NCI-H146 (cell line): ENCODE data around the gene CISD3.

Experiments used
- DNase-seq: peaks from one replicate; lab custom pipeline; 2025; lab: John Stamatoyannopoulos, UW

The CISD3 gene, protein sequence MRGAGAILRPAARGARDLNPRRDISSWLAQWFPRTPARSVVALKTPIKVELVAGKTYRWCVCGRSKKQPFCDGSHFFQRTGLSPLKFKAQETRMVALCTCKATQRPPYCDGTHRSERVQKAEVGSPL

DNA sequence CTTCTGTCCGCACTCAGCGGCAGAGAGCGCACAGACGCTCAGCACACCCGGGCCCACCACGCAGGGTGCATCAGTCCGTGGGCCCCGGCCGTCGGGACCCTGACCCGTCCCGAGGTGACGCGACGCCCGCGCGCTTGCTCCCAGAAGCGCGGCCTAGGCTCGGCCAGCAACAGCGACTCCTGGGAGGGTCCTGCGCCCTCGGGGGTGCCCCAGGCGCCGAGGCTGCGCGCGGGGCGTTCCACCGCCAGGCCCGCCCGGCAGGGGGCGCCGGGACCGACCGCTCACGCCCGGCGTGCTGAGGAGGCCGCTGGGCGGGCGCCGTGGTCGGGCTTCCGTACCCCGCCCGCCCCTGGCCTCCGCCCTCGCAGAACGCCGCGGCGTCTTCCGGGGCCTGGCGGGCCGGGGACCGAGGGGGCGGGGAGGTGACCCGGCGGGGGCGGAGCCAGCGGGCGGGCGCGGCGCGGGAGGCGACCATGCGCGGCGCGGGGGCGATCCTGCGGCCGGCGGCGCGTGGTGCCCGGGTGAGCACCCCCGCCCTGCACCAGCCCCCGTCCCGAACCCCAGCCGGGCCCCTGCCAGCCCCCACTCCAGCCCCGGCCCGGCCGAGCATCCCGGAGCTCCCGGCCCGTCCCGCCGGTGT is at the start of gene CISD3:
CISD3 (plus strand) TSS at position 456 of the 640 bp plus-strand sequence; CDS start at position 474, 18 bp downstream.
- DNase-seq: peak; percentile 85

DNA sequence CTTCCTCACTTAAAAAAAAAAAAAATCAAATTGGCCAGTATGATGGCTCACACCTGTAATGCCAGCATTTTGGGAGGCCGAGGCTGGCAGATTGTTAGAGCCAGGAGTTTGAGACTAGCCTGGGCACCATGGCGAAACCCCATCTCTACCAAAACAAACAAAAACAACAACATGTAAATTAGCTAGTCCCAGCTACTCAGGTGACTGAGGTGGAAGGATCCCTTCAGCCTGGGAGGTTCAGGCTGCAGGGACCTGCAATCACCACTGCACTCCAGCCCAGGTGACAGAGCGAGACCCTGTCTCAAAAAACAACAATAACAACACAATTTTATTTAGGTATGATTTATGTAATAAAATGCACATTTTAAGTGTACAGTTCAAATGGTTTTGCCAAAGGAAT is 49.0 kb upstream of the CISD3 start:
- DNase-seq: no peak

DNA sequence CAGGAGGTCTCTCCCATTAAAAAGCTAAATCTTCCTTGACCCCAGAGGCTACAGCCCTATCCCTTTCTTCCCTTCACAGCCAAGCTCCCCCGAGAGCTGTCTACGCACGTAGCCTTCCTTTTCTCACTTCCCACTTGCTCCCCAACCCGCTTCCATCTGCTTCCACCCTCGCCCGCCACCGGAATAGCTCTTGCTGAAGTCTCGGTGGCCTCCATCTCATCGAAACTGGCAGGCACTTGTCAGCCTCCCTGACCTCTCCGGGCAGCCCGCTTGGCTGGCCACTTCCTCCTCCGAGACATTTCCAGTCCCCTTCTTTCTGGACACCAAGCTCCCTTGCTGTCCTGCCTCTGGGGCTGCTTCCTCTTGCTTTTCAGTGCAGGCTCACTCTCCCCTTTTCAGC is 44.6 kb upstream of the CISD3 start:
- DNase-seq: no peak

DNA sequence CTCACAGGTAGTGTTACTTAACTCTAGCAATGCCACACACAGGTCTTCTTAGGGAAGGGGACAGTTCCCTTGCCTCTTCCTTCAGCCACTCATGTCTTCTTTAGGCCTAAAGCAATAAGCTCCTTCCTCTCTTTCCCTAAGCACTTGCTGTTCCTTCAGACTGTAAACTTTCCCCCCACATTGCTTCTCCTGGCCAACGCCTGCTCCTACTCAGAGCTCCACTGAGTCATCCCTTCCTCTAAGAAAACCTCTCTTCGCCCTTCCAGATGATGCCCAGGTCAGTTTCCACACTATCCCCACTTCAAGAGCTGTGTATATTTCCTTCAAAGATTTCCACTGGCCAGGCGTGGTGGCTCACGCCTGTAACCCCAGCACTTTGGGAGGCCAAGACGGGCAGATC is 42.9 kb upstream of the CISD3 start:
- DNase-seq: no peak

DNA sequence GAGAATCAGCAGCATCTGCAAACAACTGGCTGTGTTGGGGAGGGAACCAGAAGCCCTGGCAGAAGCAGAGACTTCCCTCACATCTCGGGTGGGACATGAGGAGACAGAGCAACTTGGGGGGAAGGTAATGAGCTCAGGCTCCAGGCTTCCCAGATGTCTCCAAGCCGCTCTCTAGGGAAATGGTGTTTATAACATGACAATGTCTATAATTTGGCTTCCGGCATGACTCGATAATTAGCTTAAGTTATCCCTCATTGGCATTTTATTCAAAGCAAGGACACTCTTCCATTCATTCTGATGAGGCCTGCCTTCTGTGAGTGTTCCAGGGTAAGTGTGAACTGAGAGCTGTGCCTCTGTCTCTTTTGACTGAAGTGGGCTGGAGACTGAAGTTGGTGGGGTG is 39.8 kb upstream of the CISD3 start:
- no peak for DNase-seq

DNA sequence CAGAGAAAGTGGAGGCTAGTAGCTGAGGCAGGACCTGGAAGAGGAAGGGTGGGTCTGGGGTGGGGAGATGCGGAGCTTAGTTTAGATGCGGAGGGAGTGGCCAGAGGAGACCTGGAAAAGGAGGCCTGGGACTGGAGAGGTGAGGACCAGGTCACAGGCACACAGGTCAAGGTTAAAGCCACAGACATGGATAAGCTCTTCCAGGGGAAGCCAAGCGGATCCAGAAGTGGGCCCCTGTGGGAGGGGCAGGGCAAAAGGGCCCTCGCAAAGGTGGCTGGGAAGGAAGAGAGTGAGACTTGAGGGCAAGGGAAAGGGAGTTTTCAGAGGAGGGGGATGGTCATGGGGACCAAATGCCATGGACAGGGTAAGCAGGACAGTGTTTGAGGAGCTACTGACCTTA is 39.0 kb upstream of the CISD3 start:
- no peak for DNase-seq

DNA sequence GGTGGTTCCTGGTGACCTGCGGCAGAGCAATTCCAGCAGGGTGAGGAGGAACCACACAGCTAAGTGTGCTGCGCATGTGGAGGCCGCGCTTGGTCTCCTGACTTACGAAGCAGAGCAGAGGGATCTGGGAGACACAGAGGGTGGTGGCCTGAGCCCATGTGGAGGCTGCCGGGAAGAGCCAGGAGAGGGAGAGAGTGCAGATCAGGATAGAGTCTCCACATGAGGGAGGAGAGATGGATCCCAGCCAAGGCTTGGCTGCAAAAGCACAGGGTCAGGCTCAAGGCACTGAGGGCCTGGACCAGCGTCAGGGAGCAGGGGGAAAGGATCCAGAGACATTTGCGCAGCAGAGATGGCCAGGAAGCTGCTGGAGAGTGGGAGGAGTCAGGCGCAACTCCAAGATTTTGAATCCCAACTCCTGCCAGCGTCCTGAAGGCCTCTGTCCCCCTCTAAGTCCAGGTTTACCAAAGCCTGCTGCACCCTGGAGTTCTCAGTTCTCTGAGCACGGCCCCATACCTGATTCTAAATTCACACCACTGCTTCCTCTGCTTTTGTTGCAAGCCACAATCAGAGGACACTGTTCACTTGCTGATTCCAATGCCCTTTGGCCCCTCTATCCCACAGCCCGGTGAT is 36.3 kb upstream of the CISD3 start:
- no peak for DNase-seq

DNA sequence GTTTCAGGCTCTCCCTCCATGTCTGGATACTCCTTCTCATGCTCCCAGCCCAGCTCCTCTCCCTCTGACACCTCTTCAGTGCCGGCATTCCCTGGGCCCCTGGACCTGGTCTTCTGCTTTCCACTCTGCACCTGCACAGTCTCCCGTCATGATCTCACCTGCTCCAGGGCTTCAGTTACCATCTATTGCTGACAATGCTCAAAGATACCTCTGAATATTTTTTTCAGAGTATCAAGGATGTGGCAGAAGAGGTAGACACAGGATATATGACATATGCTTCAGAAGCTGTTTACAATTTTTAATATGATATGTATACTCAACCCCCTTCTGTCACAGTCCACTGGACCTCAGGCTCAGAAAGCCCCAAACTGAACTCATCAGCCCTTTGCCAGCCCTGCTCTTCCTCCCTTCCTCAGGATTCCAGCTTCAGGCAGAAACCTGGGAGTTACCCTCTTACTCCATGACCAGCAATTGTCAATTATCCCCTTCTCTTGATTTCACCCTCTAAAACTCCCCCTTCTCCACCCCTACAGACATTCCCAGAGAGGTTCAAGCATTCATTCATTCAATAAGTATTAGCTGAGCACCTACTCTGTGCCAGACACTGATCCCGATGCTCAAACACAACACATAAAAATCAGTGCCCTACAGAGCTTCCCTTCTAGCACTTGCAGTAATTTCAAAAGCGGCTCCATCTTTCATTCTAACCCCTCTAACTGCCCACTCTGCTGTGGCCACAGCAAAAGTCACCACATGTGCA is 32.9 kb upstream of the CISD3 start:
- no peak for DNase-seq

DNA sequence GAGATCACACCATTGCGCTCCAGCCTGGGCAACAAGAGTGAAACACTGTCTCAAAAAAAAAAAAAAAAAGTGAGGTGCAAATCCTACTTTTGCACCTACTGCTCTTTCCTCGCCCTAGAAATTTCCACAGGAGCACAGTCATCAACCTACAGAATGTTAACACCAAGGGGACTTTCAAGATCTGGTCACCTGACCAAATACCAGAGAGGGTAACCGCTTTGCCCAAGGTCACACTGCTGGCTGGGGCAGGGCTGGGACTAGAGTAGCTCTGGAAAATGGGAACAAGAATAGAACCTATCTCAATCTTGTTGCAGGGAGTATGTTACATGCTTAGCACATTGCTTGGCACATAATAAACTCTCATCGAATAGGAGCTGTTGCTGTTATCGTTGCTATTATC is 31.4 kb upstream of the CISD3 start:
- DNase-seq: no peak

DNA sequence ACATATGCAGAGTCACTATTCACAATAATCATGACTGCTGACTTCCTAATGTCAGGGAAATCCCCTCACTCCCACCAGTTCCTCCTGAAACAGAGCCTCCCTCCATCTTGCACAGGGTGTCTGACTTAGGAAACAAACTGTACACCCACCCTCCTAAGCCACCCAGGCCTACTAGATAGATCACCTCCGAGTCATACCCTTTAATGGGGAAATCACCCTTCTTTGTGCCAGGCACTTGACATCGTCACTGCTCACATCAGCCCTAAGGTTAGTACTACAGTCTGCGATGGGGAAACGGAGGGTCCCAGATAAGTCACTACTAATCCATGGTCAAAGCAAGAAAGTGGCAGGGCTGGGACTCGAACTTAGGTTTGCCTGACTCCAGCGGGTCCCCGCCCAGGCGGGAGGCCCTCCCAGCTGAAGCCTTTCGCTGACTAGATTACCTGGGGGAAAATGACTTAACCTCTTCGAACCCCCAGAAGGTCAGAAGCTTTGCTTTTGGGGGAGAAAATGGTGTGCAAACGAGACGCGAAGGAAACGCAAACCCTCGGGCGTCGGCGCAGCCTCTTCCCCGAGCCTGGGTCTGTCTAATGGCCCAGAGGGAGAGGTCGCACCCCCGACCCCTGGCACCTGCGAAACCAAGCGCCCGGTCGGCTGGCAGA is 28.5 kb upstream of the CISD3 start:
- peak; percentile 64 for DNase-seq

DNA sequence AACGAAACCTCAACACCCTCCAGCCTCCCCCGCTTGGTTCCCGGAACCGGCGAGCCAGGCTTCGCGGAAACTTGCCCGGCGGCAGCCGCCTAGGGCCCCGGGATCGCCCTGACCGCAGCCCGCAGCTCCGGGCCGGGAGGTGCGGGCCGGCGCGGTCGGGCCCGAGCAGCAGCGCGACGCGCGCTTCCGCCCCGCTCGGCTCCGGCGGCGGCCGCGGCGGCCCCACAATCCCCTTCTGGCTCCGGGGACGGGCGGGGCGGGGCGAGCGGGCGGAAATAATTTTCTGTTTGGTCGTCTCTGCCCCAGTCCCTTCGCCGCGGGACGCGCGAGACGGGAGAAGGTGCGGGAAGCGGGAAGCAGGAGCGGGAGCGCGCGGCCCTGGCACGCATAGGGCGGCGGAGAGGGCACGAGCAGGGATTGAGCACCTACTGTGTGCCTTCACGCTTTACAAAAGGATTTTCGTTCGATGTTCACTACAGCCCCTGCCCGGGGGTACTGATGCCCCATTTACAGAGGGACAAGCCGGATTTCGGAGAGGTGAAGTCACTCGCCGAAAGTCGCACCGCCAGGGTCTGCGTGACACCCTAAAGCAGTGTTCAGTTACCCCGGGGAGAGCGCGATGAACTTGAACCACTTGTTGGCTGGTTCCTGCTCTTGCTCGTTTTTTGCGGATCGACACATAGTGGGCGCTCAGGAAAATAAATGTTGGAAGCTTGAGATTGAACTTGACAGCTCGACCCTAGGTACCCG is 27.8 kb upstream of the CISD3 start:
- peak; percentile 86 for DNase-seq

DNA sequence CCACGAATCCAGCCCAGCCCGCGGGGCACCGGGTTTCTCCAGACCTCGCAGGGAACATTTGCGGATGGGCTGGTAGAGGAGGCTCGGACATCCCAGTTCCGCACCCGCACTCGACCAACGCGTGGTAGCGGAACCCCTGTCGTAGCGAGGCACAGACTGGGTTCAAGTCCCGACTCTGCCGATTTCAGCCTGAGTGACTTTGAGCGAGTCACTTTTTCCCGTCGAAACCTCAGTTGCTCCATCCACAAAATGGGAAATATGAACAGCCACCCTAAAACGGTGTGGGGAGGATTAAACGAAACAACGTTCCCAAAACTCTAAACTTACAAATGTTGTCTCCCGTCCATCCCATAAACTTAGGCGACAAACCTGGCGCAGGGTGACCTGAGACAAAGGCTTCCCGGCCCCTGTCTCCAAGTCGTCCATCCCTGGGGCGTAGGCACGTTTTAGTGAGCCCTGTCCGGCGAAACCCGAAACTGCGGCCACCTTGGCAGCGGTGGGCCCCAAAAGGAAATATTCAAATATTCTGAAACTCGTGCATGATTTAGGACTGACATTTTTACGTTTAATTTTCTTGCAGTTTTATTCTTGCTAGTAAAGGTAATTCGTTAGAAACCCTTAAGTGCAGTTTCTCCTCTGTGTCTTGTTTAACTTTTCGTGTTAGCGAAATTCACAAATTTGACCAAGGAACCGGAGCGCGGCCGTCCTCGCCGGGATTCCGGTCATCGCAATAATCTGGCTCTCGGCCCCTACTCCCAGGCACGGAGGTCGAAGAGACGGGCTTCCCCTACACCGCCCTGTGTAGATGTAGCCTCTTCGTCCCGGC is 27.0 kb upstream of the CISD3 start:
- peak; percentile 30 for DNase-seq

DNA sequence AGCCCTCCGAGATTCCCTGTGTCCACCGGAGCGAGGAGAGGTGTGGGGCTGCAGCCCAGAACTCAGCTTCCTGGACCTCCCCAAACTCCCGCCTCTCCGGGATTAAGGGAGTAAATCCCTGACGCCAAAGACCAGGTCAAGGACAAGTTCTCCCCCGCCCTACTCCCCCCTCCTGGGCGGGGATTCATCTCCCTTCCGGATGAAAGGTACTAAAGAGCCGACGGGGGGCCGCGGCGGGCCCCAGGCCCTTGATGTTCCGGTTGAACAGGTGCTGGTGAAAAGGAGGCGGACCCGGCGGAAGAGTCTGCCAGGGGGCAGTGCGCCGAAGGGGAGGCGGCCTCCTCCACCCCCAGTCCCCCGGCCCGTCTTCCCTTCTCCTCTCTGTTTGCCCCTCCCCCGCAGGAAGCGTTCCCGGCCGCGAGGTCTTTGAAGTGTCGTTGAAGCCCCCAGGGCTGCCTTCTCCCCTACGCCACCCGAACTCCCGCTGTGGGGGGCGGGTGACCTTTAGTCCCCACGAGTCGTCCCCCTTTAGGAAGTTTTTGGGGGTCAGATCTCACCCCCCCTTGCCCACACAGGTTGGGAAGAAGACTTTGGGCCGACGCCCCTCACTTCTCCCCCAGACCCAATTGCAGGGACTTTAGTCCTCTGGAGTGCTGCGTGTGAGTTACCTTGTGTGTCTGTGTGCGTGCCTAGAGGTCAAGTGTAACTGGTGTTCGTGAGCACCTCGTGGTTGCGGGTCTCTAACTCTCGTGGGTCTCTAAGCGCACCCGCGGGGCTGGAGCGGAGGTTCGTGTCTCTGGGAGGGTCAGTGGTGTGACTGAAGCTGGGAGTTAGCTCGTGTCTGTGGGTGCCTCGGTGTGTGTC is 26.2 kb upstream of the CISD3 start:
- DNase-seq: peak; percentile 99

DNA sequence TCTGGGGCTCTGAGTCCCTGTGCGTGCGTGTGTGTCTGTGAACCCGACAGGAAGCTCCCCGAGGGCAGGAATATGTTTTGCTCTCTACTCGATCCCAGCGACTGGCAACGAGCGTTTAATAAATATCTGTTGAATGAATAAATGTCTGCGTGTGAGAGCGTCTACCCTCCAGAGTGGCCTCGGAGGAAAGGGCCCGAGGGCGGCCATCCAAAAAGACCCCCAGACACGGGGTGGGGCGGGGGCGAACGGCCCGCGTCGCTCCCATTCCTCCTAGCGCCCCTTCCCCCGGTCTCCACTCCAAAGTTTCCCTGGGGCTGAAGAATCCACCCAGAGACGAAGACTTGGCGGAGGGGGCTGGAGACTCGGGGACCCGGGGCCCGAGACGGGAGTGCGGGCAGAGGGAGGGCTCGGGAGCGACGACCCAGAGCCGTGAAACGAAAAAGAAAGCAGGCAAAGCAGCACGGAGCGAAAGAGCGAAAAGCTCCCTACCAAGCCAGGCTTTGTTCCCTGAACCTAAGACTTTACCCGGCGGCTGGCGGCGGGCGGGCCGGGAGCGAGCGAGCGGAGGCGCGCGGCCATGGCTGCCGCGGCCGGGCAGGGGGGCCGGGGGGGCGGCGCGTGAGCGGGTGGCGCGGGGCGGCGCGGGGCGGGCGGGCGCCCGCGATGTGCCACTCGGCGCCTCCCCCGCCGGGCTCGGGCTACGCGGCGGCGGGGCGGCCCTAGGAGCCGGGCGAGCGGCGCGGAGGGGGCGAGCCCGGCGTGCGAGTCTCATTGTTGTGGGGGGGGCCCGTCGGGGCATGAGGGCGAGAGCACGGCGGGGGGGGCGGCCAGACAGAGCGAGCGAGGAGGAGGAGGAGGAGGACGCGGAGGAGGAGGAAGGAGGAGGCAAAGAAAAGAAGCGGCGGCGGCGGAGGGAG is 25.3 kb upstream of the CISD3 start, which contains the start of gene MLLT6:
MLLT6 (plus strand) TSS at position 668 of the 917 bp plus-strand sequence. CDS start 360 bp downstream, outside the sequence.
- peak; percentile 80 for DNase-seq

DNA sequence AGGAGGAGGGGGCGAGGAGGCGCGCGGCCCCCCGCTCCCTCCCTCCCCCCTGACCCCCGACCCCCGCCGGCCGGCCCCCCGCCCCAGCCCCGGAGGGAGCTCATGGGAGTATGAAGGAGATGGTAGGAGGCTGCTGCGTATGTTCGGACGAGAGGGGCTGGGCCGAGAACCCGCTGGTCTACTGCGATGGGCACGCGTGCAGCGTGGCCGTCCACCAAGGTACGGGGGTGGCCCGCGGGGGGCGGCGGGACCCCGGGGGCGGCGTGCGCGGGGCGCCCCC is 24.7 kb upstream of the CISD3 start:
- no peak for DNase-seq

DNA sequence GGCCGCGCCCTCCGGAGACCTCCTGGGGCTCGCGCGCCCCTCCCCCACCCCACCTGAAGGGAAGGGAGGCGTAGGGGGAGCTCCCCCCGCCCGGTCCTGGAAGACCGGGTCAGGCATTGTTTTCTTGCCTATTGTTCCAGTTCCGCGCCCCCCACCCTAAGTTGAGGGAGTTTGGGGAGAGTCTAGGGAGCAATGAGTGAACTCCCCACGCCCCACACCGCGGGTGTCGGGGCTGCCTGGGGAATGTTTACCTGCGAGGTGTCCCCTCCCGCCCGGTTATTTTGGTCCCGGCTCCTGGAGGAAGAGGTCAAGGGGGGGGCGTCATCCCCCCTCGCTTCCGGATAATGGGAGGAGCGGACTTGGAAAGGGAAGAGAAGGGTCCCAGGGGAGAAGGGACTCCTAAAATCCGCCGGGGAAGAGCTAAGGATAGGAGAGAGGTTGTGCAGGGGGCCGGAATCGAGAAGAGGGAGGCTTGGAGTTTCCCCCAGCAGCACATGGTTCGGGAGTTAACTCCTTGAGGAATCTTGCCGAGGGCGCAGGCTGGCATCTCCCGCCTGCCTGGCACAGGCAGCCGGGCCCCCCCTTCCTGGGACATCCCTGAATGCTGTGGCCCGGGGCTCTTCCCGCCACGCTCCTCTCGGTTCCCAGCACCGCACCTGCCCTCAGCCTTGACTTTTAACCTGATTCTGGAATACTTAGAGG is 24.2 kb upstream of the CISD3 start:
- DNase-seq: peak; percentile 63

DNA sequence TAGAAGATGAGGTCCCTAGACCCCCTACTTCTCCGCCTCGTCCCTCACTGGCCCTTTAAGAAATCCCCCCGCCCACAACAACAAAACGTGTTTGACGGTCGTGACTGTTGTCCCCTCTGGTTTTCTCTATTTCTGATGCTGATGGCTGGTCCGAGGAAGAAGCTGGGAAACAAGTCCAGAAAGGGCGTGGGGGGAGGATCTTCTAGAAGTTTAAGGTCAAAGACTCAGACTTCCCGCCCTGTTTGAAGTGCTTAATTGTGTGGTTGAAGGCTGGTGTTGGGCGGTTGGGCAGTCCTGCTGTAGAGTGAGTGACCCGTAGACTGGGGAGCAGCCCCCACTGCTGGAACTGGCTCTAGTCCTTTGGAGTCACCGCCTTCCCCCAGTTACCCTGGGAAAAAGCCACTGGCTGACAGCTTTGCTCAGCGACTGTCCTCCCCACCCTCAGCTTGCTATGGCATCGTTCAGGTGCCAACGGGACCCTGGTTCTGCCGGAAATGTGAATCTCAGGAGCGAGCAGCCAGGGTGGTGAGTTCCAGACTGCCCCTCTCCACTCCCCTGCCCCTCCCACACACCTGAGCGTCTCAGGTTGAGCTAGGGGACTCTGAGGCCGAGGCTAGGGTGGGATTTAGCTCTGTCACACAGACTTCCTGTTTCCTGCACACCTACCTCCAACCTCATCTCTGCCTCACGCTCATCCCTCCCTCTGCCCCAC is 23.5 kb upstream of the CISD3 start:
- no peak for DNase-seq
